Amniotic stem cell (primary cell): Measurements from ENCODE around the gene RAB11FIP4.

Experiments used
- DNase-seq: peaks from one replicate; lab custom pipeline; 2025; lab: John Stamatoyannopoulos, UW

RAB11FIP4 gene

DNA sequence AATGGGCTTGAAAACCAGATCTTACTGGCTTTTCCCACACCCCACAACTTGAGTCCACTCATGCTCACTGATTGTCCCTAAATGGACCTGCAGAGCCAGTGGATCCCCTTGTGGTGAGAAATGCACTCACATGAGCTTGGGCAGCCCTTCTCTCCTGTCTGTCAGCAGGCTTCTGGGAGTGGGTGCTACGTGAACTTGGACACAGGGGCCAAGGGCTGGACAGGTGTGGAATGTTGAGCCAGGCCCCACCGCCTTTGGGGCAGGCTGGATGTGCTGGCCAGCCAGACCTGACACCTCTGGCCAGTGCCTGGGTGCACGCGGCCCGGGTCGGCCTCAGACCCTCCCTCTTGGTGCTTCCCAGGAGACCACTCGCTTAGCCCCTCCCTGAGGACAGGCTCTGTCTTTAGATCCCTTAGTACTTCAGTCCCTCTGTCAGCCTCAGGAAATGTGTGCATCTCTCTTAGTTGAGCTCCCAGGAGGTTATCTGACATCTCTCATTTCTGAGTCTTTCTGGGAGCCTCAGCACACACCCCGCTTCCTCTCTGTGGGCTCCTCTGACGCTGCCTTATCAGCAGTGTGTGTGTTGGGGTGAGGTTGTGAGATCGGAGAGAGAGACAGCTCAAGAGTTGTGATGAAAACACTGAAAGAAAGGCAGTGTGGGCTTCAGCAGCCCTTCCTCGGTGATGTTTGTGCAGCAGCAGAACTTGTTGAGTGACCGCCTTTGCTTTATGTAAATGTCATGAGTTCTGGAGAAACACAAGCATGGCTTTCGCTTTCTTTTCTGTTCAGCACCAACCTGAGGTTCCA, 117.0 kb downstream of the RAB11FIP4 start:
- DNase-seq, result no peak

DNA sequence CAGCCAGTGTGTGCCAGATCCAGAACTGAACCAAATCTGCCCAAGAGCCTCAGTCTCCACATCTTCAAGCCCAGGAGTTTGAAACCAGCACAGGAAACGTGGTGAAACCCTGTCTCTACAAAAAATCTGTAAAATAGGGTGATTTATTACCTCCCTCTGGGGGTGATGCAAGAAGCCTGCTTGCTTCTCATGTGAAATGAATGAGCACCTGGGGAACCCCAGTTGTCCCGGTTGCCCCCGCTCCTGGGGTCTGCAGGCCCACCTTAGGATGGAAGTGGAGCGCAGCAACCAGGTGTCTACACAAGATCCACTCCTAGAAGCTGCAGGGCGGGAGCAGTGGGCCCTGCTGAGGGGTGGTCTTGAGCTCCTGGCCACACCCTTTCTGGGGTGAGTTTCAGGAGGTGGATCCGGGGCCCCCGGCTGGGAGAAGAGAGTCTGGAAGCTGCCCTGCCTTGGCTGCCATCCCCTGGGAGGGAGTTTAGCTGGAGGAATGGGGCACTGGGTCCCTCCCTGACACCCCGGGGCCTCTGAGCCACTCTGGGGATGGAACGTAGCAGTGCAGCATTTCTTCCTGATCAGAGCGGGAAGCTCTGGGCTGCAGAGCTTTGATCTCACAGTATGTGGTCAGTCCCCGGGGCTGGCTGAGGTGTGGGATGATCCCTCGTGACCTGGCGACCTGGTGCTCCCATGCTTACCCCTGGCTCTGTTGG, 117.8 kb downstream of the RAB11FIP4 start:
- no peak for DNase-seq

DNA sequence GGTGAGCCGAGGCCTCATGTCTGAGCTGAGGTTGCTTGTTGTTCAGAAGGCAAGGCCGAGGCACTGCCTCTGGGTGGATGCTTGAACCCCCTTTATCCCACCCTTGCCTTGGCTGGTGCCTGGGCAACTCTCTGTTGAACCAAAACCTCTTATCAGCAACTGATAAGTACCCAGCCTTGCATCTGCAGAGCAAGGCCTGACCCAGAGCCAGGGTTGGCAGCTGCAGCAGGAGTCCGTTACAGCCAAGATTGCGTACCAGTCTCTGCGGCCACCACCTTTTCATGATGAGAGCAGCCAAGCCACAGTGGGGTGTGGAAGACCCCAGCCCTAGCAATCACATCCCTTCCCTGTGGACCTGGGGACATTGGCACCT, 118.3 kb downstream of the RAB11FIP4 start:
- DNase-seq, result no peak

DNA sequence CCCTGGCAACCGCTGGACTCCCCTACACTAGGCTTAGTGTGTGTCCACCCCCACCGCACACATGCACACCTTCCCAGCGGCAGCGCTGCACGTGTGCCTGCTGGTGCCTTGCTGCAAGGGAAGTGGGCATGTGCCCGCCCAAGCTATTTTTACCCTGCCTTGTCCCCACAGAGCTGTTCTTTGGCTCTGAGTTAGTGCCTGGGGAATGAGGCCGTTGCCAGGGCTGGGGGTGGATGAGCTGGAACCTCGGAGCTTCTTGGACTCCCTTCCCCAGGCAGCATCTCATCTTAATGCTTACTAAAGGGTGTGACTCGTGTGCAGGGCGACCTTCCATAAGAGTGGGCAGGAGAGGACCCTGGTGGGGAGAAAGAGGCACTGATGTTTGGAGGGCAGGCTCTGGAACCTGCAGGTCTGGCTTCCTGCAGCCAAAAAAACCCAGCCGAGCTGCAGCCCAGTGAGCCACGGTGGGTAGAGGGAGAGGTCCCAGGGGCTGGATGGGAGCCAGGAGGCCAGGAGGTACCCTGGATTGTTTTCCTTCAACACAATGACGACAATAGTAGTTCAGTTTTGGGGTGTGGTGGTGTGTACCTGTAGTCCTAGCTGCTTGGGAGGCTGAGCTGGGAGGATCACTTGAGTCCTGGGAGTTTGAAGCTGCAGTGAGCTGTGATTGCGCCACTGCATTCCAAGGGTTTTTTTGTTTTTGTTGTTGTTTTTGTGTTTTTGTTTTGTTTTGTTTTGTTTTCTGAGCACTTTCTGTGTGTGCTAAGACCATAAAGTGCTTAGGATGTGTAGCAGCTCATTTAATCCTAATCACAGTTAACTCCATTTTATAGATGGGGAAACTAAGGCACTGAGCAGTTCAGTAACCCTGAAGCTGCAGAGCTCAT, 119.1 kb downstream of the RAB11FIP4 start:
- DNase-seq, result no peak

DNA sequence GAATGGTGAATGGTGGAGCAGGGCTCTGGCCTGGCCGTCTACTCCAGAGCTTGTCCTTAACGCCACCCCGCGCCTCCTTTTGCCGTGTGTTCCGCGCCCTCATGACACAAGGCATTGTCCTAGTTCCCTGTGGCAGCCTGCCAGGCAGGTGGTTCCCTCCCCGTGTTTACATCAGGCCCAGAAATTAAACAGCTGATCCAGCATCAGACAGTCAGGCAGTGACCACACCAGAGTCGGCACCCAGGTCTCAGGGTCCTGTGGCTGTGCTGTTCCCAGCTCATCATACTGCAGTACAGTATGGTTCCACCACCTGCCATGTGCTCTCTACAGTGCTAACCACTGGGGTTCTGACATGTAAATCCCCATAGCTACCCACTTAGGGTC, 119.7 kb downstream of the RAB11FIP4 start:
- no peak for DNase-seq

DNA sequence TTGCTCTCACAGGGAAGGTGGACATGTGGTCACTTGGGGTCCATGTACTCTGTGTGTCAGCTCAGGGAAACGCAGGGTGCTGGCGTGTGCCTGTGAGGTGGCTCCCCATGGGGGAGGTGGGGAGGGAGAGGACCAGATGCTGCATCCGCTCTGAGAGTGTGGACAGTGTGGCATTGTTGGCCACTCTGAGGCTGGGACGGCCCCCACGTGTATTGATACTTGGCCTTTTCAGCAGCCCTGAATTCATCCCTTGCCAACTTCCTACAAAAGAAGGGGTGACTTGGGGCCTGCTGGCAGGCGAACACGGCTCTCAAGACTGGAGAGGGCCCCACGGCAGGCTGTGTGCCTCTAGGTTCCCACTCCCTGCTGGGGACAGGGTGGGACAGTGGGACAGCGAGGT, 120.1 kb downstream of the RAB11FIP4 start:
- no peak for DNase-seq

DNA sequence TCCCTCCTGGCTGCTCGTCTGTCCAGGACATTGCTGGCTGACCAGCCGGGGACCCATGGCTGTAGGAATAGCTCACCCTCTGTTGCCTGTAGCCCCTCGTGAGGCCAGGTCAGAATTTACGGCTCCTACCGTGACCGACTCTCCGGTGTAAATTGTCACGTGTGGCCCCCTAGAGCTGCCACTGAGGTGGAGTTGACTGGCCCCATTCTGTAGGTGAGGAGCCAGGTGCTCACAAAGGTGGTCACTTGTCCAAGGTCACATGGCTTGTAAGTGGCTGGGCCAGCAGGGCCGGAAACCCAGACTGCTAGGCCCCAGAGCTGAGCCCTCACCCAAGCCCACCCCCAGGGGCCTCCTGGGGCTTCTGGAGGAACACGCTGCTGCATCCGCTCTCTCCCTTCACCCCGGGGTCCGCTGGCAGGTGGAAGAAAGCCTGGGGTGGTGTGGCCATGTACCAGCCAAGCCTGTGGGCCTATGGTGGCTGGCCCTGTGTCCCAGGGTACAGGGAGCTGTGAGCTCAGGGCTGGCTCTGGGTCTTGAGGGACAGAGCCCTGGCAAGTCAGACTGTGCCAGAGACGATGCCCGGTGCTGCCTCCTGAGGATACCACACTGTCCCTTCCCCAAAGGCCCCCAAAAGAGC, 120.7 kb downstream of the RAB11FIP4 start:
- no peak for DNase-seq

DNA sequence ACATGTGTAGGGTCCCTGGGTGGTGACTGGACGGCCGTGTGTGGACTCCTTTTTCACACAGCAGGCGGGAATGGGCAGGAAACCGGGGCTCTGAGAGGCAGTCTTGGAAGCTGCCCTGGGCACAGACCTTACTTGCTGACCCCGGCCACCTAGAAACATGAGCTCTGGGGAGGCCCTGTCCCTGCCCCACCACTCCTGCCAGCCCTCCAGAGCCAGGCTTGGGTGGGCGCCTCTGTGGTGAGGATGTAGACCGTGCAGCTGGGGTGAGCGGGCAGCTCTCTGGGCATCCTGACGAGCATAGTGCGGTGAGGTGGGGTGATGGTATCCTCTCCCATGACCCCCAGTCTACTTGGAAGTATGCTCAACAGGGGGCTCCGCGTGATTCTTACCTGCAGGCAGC, 121.3 kb downstream of the RAB11FIP4 start:
- DNase-seq, result no peak

DNA sequence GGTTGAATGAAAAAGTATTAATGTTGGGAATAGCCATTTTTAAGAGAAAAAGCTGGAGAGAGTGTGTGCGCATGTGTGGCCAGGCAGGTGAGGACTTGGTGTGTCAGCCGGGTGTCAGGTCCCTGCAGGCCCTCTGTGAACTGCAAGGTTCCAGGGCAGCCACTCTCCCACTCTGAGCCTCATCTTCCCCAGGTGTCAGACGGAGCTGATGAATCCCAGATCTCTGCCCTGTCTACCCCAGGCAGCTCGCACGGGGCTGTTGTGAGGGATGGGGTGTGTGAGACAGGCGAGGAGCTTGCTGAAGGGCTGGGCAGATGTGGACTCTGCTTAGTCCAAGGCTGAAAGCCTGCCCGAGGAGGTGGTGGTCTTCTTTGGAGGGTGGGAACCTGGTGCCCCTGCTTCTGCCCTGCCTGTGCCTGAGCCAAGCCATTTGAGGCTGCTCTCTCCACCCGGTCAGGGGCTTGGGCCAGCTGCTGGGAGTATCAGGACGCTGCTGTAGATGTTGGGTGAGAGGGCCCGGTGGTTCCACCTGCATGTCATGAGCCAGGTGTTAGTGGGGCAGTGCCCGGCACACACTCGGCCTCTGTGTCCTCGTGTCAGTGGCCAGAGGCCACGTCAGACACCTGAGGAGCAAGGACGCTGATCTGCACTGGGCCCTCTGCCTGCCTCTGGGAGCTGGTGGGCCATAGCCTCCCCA, 122.4 kb downstream of the RAB11FIP4 start:
- DNase-seq, result no peak

DNA sequence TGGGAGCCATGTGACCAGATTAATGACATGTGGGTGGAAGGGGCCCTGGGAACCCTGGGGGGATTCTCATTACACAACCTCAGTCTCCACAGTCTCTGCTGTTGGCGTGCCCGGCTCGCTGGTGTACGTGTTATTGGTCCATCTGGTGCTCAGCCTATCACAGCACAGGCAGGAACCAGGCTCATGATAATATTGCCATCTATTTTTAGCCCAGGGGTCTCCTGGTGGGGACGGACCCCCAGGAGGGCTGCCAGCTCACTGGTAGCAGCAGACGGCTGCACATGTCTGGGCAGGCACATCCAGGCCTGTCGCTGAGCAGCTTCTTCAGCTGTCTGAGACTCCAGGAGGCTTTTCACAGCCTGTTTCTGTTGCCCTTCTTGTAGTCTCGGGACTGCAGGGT, 123.8 kb downstream of the RAB11FIP4 start:
- no peak for DNase-seq

DNA sequence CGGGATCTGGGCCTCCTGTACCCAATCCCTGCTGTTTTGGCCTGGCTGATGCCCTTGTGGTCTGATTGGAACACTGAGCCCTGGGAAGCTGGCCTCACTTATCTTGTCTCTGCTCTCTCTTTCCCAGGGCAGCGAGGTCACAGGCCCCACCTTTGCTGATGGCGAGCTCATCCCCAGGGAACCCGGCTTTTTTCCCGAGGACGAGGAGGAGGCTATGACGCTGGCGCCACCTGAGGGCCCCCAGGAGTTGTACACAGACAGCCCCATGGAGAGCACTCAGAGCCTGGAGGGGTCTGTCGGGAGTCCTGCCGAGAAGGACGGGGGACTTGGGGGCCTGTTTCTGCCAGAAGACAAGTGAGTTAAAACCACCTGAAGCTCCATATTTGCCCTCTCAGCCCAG, 126.0 kb downstream of the RAB11FIP4 start:
- DNase-seq, result no peak

DNA sequence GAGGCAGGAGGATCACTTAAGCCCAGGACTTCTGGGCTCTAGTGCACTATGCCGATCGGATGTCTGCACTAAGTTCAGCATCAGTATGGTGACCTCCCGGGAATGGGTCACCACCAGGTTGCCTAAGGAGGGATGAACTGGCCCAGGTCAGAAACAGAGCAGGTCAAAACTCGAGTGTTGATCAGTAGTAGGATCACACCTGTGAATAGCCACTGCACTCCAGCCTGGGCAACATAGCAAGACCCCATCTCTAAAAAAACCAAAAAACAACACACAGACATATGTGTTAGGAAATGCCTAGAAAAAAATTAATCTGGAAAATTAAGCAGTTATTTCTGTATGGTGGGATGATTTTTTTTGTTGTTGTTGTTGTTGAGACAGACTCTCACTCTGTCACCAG, 127.0 kb downstream of the RAB11FIP4 start:
- DNase-seq, result no peak

DNA sequence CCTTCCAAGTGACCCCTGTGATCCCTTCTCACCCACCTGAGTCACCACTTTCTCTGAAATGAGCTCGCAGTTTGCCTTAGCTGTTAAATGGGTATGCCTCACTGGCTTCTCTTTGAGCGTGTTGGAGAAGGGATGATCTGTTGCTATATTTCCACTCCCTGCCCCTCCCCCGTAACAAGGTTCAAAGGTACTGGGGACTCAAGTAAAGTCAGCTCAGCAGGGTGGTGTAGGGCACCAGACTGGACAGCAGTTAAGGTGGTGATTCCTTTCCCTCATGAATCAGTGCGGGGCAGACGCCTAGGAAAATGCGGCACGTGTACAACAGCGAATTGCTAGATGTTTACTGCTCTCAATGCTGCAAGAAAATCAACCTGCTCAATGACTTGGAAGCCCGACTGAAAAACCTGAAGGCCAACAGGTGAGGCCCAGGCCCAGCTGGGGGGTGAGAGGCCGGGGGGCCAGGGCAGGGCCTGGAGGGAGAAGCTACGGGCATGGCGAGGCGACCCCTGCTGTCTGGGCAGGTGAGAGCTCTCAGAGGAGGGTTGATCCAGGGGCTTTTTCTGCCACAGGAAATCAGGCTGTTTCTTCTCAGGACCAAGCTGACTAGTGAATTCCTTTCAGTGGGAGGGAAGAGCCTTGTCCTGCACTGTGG, 130.3 kb downstream of the RAB11FIP4 start:
- DNase-seq, result no peak

DNA sequence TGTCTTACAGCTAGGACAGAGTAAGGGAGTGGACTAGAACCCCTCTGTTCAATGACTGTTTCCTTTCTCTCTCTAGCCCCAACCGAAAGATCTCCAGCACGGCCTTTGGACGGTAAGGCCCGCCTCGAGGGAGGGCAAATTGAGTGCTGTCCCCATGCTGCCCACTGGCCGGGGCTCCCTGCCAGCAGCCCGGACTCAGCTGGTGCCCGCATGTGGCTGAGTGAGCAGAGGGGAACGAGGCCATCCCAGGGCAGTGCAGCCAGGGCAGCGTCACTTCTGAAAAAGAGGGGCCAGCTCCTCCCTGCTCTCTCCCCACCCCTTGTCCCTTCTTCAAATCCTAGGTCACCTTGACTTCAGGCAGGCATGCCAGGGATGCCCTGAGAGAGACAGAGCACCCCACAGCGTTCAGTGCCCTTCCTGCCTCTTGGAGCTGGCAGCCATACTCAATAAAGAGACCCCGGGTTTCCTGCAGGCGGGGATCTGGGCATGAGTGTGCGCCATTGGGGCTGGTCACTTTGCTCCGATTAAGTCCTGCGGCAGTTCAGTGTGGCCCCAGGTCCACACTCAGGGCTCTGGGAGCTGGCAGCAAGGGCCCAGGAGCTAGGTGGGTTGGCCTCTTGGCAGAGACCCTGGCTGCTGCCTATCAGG, 130.9 kb downstream of the RAB11FIP4 start:
- no peak for DNase-seq

DNA sequence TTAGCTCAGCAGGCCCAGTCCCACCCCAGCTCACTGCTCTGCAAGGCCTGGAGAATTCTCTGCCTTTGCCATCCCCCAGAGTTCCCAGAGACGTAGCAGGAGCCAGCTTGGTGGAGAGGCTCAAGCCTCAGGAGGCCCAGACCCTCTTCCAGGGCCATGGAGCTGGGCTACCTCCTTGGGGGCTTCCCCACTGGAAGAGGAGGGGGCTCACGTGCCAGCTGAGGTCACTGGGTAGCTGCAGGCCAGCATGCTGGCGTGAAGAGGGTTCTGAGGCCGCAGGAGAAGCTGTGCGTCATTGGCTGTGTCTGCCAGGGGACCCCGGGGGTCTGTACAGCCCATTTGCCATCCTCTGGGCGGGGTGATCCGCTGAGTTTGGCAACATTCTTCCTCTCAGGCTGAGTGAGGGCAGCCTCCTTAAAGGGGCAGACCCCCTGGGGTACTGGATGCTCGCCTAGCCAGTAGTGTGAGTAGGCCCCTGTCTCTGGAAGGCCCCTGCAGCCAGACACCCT, 131.6 kb downstream of the RAB11FIP4 start:
- DNase-seq, result no peak

DNA sequence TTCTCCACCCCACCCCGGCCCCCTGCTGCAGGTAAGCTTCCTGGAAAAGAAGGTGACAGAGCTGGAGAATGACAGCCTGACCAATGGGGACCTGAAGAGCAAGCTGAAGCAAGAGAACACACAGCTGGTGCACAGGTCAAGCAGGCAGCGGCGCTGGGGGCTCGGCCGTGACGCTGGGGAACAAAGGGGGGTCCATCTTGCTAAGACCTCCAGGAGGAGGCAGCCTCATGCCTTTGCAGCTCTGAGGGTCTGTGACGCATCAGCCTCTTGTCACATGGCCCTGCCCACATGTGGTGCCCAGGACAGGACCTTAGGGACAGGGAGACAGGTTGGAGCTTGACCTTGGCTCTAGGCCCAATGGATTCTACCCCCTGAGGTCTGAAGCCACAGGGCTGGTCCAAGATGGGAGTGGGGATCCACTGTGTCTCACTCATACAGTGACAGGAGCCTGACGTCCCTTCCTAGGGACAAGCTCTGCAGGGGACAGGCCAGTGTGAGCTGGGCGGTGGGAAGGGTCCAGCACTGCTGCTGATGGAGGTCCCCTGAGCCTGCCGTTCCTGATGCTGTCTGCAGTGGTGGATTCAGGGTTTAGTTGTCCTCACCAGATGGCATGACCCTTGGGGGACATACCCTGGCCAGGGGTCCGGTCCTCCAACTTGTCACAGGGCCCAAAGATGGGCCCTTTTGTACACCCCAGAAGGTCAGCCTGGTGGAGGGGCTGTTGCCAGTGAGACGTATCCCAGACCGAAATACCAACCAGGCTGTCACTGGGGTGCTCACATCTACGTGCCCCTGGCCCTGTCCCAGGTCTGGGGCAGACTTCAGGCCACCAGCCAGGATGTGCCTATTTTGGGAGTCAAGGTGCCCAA, 132.6 kb downstream of the RAB11FIP4 start:
- no peak for DNase-seq

DNA sequence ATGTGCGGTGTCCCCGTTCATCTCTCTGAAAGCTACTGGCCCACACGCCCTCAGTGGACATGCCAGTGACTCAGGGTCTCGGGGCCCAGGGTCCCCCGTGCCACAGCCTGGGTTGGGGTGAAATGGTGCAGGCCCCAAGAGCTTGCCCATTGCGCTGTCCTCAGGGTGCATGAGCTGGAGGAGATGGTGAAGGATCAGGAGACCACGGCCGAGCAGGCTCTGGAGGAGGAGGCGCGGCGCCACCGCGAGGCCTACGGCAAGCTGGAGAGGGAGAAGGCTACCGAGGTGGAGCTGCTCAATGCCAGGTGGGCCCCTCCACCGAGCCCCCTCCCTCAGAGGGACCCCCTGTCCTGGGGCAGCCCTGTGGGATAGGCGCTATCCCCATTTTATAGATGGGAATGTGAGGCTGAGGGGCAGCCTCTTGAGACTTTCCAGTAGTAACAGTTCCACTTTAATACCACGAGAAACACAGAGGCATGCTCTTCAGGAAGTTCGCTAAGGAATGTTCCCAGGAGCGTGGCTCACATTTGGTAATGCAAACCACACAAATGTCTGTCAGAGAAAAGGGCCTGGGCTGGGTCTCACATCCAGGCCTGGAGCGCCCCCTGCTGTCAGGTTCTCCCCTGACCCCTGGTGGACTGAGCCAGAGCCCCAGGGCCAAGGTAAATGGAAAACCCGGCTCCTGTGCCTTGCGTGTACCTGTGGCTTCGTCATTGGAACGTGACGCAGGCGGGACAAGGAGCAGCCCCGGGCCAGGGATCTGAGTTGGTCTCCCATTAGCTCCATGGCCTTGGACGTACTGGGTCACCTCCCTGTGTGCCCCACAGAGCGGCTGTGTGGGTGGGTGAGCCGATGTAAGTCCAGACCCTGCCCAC, 133.7 kb downstream of the RAB11FIP4 start:
- peak; percentile 87 for DNase-seq

DNA sequence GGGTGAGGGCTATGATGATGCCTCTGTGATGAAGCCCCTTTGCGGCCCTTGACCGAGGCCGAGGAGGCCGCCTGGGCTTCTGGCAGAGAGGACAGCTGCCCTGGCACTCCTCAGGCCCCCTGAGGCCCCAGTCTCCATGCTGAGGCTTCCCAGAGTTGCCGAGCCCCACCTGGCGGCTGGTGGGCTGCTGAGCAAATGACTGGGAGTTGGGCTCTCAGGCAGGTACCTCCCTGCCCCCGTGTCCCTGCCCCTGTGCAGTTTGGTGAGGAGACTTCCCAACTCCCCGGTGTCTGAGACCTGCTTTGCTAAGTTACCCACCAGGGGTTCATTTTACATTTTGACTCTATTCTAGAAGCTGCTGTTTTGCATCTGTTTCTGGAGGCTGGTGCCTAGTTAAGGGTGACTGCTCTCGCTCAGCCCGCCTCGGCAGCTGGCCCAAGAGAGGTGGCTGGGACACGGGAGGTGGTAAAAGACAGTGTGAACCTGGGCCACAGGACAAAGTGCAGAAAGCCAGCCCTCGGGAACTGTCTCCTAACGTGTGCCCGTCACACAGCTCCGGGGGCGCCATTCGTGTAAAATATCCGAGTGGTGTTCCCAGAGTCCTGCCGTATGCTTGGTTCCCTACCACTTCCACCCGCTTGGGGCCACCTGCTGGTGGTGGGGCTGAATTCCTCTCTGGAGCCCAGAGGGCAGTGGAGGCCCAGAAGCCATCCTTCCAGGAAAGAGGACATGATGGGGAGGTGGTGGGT, 134.5 kb downstream of the RAB11FIP4 start:
- no peak for DNase-seq
